Measurements from ENCODE around the gene NAT16.
A peak's percentile ranks its signal among the peaks of the same experiment; 100 is the strongest.
"Not testable (repeated sequence)": the region's sequence is repeated elsewhere in the genome, so short reads cannot be mapped to it uniquely, and the experiment has no call there.

Gene NAT16

GRCh38 chr7:101216001-101216859 lies 36.1 kb upstream of the NAT16 start:
- Histone ChIP-seq H3K27ac (ENCODE audit: low read depth, low read length) (no peak overlapping the region), H3K9ac (ENCODE audit: low read depth, low read length) (peak overlapping the region; percentile 68; the same call in 1 of the 2 replicates), H3K27me3 (ENCODE audit: insufficient read depth, low read length) (no peaks in the 10 kb centered on the region), H3K4me3 (ENCODE audit: low read length) (peak overlapping the region; percentile 80), H3K9me3 (ENCODE audit: insufficient read depth, low read depth, low read length) (no peaks in the 10 kb centered on the region), H3K4me1 (ENCODE audit: insufficient read depth, low read length) (peaks cover 5% of the 10 kb centered on the region; the same call in 1 of the 2 replicates), H3K36me3 (ENCODE audit: insufficient read depth, low read length) (peaks cover 21% of the 10 kb centered on the region)
- 71% methylated on average over 30 of the region's 31 CpGs for WGBS

GRCh38 chr7:101212014-101212413 lies 31.9 kb upstream of the NAT16 start:
- Histone ChIP-seq H3K27me3 (ENCODE audit: insufficient read depth, low read length) (no peaks in the 10 kb centered on the region), H3K9ac (ENCODE audit: low read depth, low read length) (no peak overlapping the region), H3K36me3 (ENCODE audit: insufficient read depth, low read length) (peaks cover 37% of the 10 kb centered on the region), H3K4me1 (ENCODE audit: insufficient read depth, low read length) (peaks cover 5% of the 10 kb centered on the region; the same call in 1 of the 2 replicates), H3K4me3 (ENCODE audit: low read length) (no peak overlapping the region), H3K9me3 (ENCODE audit: insufficient read depth, low read depth, low read length) (no peaks in the 10 kb centered on the region), H3K27ac (ENCODE audit: low read depth, low read length) (no peak overlapping the region)
- 97% methylated on average over 7 of the region's 8 CpGs for WGBS

- H3K4me3 ChIP-seq (ENCODE audit: low read length): no peak overlapping the region
- H3K9me3 ChIP-seq (ENCODE audit: insufficient read depth, low read depth, low read length): no peaks in the 10 kb centered on the region
- WGBS: 96% methylated on average over 24 of the region's 24 CpGs
- no peak overlapping the region for H3K9ac ChIP-seq (ENCODE audit: low read depth, low read length)
- peaks cover 3% of the 10 kb centered on the region; the same call in 1 of the 2 replicates for H3K4me1 ChIP-seq (ENCODE audit: insufficient read depth, low read length)
- no peak overlapping the region for H3K27ac ChIP-seq (ENCODE audit: low read depth, low read length)
- H3K36me3 ChIP-seq (ENCODE audit: insufficient read depth, low read length): peaks cover 39% of the 10 kb centered on the region
- H3K27me3 ChIP-seq (ENCODE audit: insufficient read depth, low read length): no peaks in the 10 kb centered on the region
Observed at GRCh38 chr7:101211501-101211900, 31.4 kb upstream of the NAT16 start.

GRCh38 chr7:101210143-101210542 lies 30.1 kb upstream of the NAT16 start:
- H3K9me3 ChIP-seq (ENCODE audit: insufficient read depth, low read depth, low read length): no peaks in the 10 kb centered on the region
- no peak overlapping the region for H3K27ac ChIP-seq (ENCODE audit: low read depth, low read length)
- no peaks in the 10 kb centered on the region for H3K4me1 ChIP-seq (ENCODE audit: insufficient read depth, low read length)
- peaks cover 39% of the 10 kb centered on the region for H3K36me3 ChIP-seq (ENCODE audit: insufficient read depth, low read length)
- H3K27me3 ChIP-seq (ENCODE audit: insufficient read depth, low read length): no peaks in the 10 kb centered on the region
- 93% methylated on average over 19 of the region's 19 CpGs for WGBS
- no peak overlapping the region for H3K9ac ChIP-seq (ENCODE audit: low read depth, low read length)
- H3K4me3 ChIP-seq (ENCODE audit: low read length): no peak overlapping the region

GRCh38 chr7:101208794-101209193 lies 28.7 kb upstream of the NAT16 start:
- Histone ChIP-seq H3K9me3 (ENCODE audit: insufficient read depth, low read depth, low read length) (no peaks in the 10 kb centered on the region), H3K9ac (ENCODE audit: low read depth, low read length) (no peak overlapping the region), H3K4me1 (ENCODE audit: insufficient read depth, low read length) (no peaks in the 10 kb centered on the region), H3K4me3 (ENCODE audit: low read length) (no peak overlapping the region), H3K27me3 (ENCODE audit: insufficient read depth, low read length) (no peaks in the 10 kb centered on the region), H3K36me3 (ENCODE audit: insufficient read depth, low read length) (peaks cover 34% of the 10 kb centered on the region), H3K27ac (ENCODE audit: low read depth, low read length) (no peak overlapping the region)
- 96% methylated on average over 14 of the region's 14 CpGs for WGBS

- 92% methylated on average over 17 of the region's 17 CpGs for whole genome bisulfite sequencing
- H3K4me1 ChIP-seq (ENCODE audit: insufficient read depth, low read length): no peaks in the 10 kb centered on the region
- no peak overlapping the region for H3K9ac ChIP-seq (ENCODE audit: low read depth, low read length)
- H3K36me3 ChIP-seq (ENCODE audit: insufficient read depth, low read length): peaks cover 31% of the 10 kb centered on the region
- H3K27me3 ChIP-seq (ENCODE audit: insufficient read depth, low read length): peaks cover 5% of the 10 kb centered on the region
- no peaks in the 10 kb centered on the region for H3K9me3 ChIP-seq (ENCODE audit: insufficient read depth, low read depth, low read length)
- H3K27ac ChIP-seq (ENCODE audit: low read depth, low read length): no peak overlapping the region
- no peak overlapping the region for H3K4me3 ChIP-seq (ENCODE audit: low read length)
Observed at GRCh38 chr7:101207459-101207858, 27.4 kb upstream of the NAT16 start.

GRCh38 chr7:101206665-101207042 lies 26.6 kb upstream of the NAT16 start:
- no peak overlapping the region for H3K27ac ChIP-seq (ENCODE audit: low read depth, low read length)
- H3K4me3 ChIP-seq (ENCODE audit: low read length): no peak overlapping the region
- no peaks in the 10 kb centered on the region for H3K9me3 ChIP-seq (ENCODE audit: insufficient read depth, low read depth, low read length)
- H3K36me3 ChIP-seq (ENCODE audit: insufficient read depth, low read length): peaks cover 26% of the 10 kb centered on the region
- WGBS: 94% methylated on average over 18 of the region's 19 CpGs
- H3K9ac ChIP-seq (ENCODE audit: low read depth, low read length): no peak overlapping the region
- H3K4me1 ChIP-seq (ENCODE audit: insufficient read depth, low read length): no peaks in the 10 kb centered on the region
- peaks cover 14% of the 10 kb centered on the region for H3K27me3 ChIP-seq (ENCODE audit: insufficient read depth, low read length)

GRCh38 chr7:101205901-101206664 lies 26.0 kb upstream of the NAT16 start:
- Histone ChIP-seq H3K9ac (ENCODE audit: low read depth, low read length) (no peak overlapping the region), H3K27ac (ENCODE audit: low read depth, low read length) (no peak overlapping the region), H3K4me3 (ENCODE audit: low read length) (no peak overlapping the region), H3K27me3 (ENCODE audit: insufficient read depth, low read length) (peaks cover 16% of the 10 kb centered on the region), H3K4me1 (ENCODE audit: insufficient read depth, low read length) (peaks cover 2% of the 10 kb centered on the region; the same call in 1 of the 2 replicates), H3K9me3 (ENCODE audit: insufficient read depth, low read depth, low read length) (no peaks in the 10 kb centered on the region), H3K36me3 (ENCODE audit: insufficient read depth, low read length) (peaks cover 20% of the 10 kb centered on the region)
- 93% methylated on average over 30 of the region's 32 CpGs for WGBS

- H3K36me3 ChIP-seq (ENCODE audit: insufficient read depth, low read length); H3K27ac ChIP-seq (ENCODE audit: low read depth, low read length); H3K9ac ChIP-seq (ENCODE audit: low read depth, low read length); H3K9me3 ChIP-seq (ENCODE audit: insufficient read depth, low read depth, low read length); H3K4me3 ChIP-seq (ENCODE audit: low read length): not testable (repeated sequence)
- Histone ChIP-seq H3K27me3 (ENCODE audit: insufficient read depth, low read length) (peaks cover 16% of the 10 kb centered on the region), H3K4me1 (ENCODE audit: insufficient read depth, low read length) (peaks cover 10% of the 10 kb centered on the region)
- WGBS: 88% methylated on average over 22 of the region's 22 CpGs
Observed at GRCh38 chr7:101203740-101204738, 23.9 kb upstream of the NAT16 start.

GRCh38 chr7:101202603-101202918 lies 22.5 kb upstream of the NAT16 start:
- peaks cover 10% of the 10 kb centered on the region for H3K4me1 ChIP-seq (ENCODE audit: insufficient read depth, low read length)
- H3K9ac ChIP-seq (ENCODE audit: low read depth, low read length): no peak overlapping the region
- 92% methylated on average over 5 of the region's 5 CpGs for WGBS
- H3K36me3 ChIP-seq (ENCODE audit: insufficient read depth, low read length): peaks cover 6% of the 10 kb centered on the region; the same call in 1 of the 2 replicates
- no peak overlapping the region for H3K27ac ChIP-seq (ENCODE audit: low read depth, low read length)
- peak overlapping the region; percentile 54 for H3K4me3 ChIP-seq (ENCODE audit: low read length)
- no peaks in the 10 kb centered on the region for H3K9me3 ChIP-seq (ENCODE audit: insufficient read depth, low read depth, low read length)
- peaks cover 16% of the 10 kb centered on the region for H3K27me3 ChIP-seq (ENCODE audit: insufficient read depth, low read length)
